PFSK-1 (cell line): ENCODE data around the gene CFAP157.

Experiments used
- POLR2AphosphoS5 ChIP-seq: IDR thresholded peaks from 2 replicates; pipeline ENCODE4 v1.6.1; 2012; ENCODE audit warnings: low read depth, mild to moderate bottlenecking, control low read depth, low read length, moderate library complexity
- SIN3A ChIP-seq: IDR thresholded peaks from 2 replicates; pipeline ENCODE4 v1.6.1; 2012; ENCODE audit warnings: mild to moderate bottlenecking, low read length, moderate library complexity, borderline replicate concordance; ENCODE audit not compliant: insufficient read depth
- TAF1 ChIP-seq: IDR thresholded peaks from 2 replicates; pipeline ENCODE4 v1.6.1; 2012; ENCODE audit warnings: low read length, control low read depth, borderline replicate concordance; ENCODE audit not compliant: insufficient read depth
- TF ChIP-seq, protein P1 (sequence below), 2 experiments: IDR thresholded peaks; 2 replicates each; pipeline versions ENCODE4 v1.6.1 to v1.8.0; 2011 to 2012; ENCODE audit warnings: low read depth in 2 of 2, low read length in 2 of 2, control low read depth in 1 of 2, inconsistent platforms in 1 of 2, mild to moderate bottlenecking in 1 of 2, moderate library complexity in 1 of 2; ENCODE audit not compliant: insufficient read depth in 1 of 2

DNA sequence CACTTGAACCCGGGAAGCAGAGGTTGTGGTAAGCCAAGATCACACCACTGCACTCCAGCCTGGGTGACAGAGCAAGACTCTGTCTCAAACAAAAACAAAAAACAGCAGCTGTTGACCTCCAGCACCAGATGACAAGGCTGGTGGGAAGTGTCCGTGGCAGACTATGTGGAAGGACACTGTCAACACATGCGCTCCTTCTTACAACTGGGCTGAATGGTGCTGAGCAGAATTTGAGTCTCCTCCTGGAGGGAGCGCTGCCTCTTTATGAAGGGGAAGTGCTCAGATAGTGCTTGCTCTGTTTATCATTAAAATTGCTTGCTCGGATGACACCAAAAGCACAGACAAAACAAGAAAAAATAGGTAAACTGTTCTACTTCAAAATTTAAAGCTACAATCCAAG is 9.2 kb upstream of the CFAP157 start:
- TF ChIP-seq POLR2AphosphoS5 (no peak), SIN3A (no peak), TAF1 (no peak)
- TF ChIP-seq, protein P1, sequence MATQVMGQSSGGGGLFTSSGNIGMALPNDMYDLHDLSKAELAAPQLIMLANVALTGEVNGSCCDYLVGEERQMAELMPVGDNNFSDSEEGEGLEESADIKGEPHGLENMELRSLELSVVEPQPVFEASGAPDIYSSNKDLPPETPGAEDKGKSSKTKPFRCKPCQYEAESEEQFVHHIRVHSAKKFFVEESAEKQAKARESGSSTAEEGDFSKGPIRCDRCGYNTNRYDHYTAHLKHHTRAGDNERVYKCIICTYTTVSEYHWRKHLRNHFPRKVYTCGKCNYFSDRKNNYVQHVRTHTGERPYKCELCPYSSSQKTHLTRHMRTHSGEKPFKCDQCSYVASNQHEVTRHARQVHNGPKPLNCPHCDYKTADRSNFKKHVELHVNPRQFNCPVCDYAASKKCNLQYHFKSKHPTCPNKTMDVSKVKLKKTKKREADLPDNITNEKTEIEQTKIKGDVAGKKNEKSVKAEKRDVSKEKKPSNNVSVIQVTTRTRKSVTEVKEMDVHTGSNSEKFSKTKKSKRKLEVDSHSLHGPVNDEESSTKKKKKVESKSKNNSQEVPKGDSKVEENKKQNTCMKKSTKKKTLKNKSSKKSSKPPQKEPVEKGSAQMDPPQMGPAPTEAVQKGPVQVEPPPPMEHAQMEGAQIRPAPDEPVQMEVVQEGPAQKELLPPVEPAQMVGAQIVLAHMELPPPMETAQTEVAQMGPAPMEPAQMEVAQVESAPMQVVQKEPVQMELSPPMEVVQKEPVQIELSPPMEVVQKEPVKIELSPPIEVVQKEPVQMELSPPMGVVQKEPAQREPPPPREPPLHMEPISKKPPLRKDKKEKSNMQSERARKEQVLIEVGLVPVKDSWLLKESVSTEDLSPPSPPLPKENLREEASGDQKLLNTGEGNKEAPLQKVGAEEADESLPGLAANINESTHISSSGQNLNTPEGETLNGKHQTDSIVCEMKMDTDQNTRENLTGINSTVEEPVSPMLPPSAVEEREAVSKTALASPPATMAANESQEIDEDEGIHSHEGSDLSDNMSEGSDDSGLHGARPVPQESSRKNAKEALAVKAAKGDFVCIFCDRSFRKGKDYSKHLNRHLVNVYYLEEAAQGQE (IDR thresholded peaks at IDR 0.05; ENCODE audit: insufficient read depth in 1 of 2, low read depth in 2 of 2, low read length in 2 of 2) = no peak
